Fibroblast of mammary gland (primary cell): ENCODE measurements around the gene MYRIP.
A peak's percentile ranks its signal among the peaks of the same experiment; 100 is the strongest.

Experiments
- DNase-seq: peaks from one replicate; pipeline ENCODE4 v3.0.0-alpha.2; 2010; ENCODE audit warnings: low read depth
- H3K4me3 ChIP-seq: 2 replicates; pipeline ENCODE4 v1.5.1; 2011; ENCODE audit warnings: low read depth, mild to moderate bottlenecking, low read length, moderate library complexity; ENCODE audit not compliant: control insufficient read depth
- CTCF ChIP-seq: conservative IDR thresholded peaks from 2 replicates; pipeline ENCODE4 v1.5.1; 2011; ENCODE audit warnings: low read depth, low read length, inconsistent platforms; ENCODE audit not compliant: control insufficient read depth, insufficient read depth

MYRIP gene

GRCh38 chr3:40173227-40173721, 363.9 kb downstream of the MYRIP start:
- no peak overlapping the region for H3K4me3 ChIP-seq
- DNase-seq: peak; percentile 5
- TF ChIP-seq CTCF: no peak

DNA sequence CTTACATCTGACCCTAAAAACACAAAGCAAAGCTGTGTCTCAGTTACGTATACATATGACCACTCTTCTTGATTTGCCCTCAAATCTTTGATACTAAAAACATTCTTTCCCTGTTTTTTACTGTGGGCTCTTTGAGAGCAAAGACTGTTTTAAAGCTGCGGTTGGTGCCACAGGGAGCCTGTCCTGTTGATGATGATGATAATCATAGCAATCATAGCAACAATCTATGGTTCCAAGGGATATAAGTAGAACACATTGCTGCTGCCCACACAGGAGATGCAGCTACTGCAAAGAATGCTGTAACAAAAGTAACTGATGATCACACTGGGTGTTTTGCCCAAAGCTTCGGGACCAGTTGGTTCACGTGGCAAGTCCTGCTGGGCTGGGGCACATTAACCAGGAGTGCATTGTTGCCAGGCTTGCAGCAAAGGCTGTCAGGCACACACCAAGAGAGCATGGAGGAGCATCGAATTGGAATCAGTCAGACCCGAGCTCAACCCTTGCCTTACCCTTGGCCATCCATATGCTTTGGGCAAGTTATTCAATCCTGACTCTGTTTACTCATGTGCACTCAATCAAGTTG, 368.7 kb downstream of the MYRIP start:
- no peak for TF ChIP-seq CTCF
- no peak for DNase-seq
- H3K4me3 ChIP-seq: no peak overlapping the region

DNA sequence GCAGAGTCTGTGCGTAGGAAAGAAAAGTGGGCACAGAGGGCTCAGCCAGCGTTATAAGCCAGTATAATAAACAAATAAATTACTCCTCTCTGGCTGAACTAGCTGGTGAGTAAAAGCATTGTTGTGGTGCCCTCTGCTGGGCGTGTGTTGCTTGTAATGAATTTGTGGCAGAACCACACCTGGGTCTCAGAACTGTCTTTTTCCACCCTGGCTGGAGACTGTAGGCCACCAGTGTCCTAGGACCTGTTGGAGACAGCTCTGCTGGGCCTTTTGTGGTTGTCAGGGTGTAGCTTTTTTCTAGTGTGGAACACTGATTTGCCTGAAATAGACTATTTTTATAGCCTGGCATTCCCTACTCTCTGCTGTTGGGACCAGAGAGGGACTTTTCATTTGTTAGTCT, 369.6 kb downstream of the MYRIP start:
- peak; percentile 77 for DNase-seq
- TF ChIP-seq CTCF: peak; percentile 74
- no peak overlapping the region for H3K4me3 ChIP-seq

GRCh38 chr3:40181182-40181581, 371.8 kb downstream of the MYRIP start:
- no peak overlapping the region for H3K4me3 ChIP-seq
- no peak for DNase-seq
- TF ChIP-seq CTCF: no peak

DNA sequence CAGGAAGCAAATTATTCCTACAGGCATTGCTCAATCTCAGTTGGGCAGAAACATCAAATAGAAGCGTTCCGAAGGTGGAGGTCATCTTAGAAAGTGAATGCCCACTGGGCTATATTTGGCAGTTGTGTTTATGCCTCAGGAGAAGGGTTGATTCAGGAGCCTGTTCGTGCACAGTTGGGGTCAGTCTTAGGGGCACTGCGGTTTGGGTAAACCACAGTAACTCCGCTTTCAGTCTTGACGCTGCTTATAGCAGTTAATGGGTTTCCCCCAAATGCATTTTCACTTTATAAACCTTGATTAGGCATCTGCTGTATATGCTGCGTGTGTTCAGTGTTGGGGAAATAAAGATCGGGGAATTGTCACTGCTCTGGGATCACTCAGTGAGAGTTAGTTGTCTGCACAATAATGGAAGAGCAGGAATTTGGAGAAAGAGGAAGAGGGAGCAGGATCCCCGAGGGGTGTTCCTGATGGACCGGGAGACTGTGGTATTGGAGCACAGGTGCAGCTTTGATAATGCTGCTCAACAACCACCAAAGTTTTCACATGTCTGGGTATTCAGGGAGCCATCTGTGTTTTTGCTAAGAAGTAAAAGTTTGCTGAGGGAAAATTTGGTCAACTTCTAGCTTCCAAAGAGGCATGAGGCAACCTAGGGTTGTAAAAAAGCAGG, 375.8 kb downstream of the MYRIP start:
- DNase-seq: no peak
- H3K4me3 ChIP-seq: no peak overlapping the region
- no peak for TF ChIP-seq CTCF

DNA sequence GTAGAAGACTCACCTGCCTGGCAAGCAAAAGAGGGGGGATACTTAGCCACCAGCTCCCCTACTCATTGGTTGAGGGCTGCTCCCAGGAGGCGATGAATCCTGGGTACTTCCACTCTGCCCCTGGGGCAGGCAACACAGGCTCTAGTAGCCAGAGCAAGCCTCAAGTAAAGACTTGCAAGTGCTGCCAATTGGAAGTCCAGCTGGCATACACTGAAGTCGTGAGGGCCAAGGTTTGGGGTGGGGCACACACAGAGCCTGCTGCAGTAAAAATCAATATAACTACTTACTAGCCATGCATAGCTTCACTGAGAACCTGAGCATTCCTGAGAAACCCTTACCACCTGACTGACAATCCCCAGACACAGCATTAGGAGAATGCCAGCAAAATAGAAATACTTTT, 377.1 kb downstream of the MYRIP start:
- TF ChIP-seq CTCF: no peak
- H3K4me3 ChIP-seq: no peak overlapping the region
- no peak for DNase-seq
